NCI-H748 (cell line): ENCODE data around the gene LCE1B.
A peak's percentile ranks its signal among the peaks of the same experiment; 100 is the strongest.

ENCODE experiments used
- DNase-seq: peaks from one replicate; lab custom pipeline; 2025; ENCODE audit not compliant: unreplicated experiment; lab: John Stamatoyannopoulos, UW

The LCE1B gene, protein sequence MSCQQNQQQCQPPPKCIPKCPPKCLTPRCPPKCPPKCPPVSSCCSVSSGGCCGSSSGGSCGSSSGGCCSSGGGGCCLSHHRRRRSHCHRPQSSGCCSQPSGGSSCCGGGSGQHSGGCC

GRCh38 chr1:152811671-152812070 is at the start of gene LCE1B:
Gene LCE1B, plus strand, starts transcription at chr1:152811971. Its CDS starts 476 bp downstream, at chr1:152812447.
- no peak for DNase-seq

DNA sequence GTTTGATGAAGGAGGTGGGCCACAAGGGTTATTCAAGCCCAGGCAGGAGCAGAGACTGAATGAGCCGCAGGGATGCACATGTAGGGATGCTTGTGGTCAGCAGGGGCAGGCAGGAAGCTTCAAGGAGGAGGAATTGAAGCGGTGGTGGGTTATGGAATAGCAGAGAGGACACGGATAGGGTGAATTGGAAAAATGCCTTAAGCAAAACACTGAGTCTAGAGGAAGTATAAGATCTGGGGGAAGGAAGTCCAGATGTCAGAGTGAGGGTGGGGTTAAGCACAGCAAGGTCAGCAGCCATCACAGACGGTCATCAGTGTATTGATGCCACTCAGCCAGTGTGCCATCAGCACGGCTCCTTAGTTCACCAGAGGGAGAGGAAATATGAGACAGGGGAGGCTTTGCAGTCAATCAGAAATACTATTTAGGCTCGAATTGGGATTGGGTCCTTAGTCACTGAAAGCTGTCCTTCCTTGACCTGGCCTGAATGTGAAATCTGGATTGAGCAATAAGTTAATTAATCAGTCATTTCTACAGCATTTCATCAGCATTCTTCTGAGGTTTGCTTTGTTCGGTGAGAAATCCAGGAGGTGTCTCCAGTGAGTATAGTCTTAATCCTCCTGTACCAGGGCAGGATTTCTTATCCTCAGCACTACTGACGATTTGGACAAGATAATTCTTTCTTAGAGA is 42.8 kb upstream of the LCE1B start:
- no peak for DNase-seq

- no peak for DNase-seq
Observed at GRCh38 chr1:152770411-152770810, 41.4 kb upstream of the LCE1B start.

- DNase-seq, result no peak
Observed at GRCh38 chr1:152774875-152775274, 36.9 kb upstream of the LCE1B start, which contains the start of gene LCE1F. Gene LCE1F, plus strand, starts transcription at chr1:152775140. Its CDS starts 1,232 bp downstream, at chr1:152776372.

- DNase-seq, result no peak
Observed at GRCh38 chr1:152776361-152776760, 35.4 kb upstream of the LCE1B start.

DNA sequence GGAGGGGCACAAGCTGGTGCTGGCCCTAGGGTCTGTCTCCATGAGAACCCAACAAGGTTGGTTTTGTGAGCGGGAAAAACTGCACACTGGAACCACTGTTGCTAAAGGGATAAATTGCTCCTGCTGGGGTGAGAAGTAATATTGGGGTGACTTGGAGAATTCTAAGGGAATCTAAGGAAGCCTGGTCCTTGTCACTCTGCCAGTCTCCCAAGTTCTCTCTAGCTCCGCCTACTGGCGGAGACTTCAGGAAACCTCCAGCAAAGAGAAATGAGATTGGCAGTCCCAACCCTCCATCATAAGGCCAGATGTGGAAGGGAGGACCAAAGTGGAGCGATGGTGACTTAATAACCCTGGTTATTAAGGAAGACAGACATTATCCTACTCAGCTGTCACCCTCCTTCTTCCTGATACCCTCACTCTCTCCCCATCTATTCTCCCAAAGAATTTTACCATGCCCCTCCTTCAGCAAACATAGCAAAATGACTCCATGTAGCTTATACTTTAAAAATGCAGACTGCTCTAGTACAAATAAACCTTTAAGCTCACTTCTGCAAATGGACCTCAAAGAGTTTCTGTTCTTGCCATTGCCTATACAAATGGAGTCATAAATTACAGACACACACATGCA is 34.1 kb upstream of the LCE1B start:
- DNase-seq, result peak; percentile 26

GRCh38 chr1:152783095-152783494 is 28.7 kb upstream of the LCE1B start:
- DNase-seq, result no peak

- no peak for DNase-seq
Observed at GRCh38 chr1:152786077-152786476, 25.7 kb upstream of the LCE1B start, which contains the start of gene LCE1E. Gene LCE1E, plus strand, starts transcription at chr1:152786257. Its CDS starts 1,043 bp downstream, at chr1:152787300.

- no peak for DNase-seq
Observed at GRCh38 chr1:152795686-152796085, 16.1 kb upstream of the LCE1B start.

GRCh38 chr1:152796421-152796820 is 15.3 kb upstream of the LCE1B start, which contains the start of gene LCE1D:
Gene LCE1D, plus strand, starts transcription at chr1:152796721. Its CDS starts 1,074 bp downstream, at chr1:152797795.
- DNase-seq, result no peak

DNA sequence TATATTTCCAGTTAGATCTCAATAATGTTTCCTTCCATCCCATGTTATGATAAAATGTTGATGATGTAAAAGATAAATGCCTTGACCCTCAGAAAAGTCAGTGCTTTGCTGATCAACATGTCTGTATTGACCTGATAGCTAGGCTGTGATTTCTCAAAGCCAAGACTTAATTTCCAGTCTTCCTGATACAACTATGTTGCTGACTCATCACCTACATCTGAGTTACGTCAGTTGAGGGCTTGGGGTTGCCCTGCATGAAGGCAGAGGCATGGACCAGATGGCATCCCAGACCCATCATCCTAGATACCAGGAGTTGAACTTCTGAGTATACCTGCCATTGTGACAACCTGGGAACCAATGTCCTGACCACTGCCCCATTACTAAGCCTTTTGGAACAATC is 10.4 kb upstream of the LCE1B start:
- DNase-seq, result no peak

DNA sequence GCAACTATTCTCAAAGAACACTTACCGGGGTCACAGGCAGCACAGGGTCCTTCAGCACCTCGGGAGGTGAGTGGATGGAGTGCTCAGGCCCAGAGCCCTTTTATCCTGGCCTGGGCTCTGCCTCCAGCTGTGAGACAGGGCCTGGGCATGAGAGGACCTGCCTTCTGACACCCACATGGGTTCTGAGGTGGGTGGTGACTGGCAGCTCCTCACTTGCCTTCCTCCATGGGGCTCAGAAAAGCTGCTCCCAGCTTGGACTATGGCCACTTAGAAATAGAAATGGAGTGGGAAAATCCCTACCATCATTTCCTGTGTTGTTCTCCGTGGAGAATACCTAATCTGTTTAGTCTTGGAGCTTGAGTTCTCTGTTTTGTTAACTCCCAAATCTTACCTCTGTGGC is 5.2 kb upstream of the LCE1B start, which contains the start of gene LCE1C:
Gene LCE1C, minus strand, starts transcription at position 76 of the 400 bp plus-strand sequence. CDS start 1,173 bp downstream, outside the sequence.
- no peak for DNase-seq

- no peak for DNase-seq
Observed at GRCh38 chr1:152811050-152811449, 721 bp upstream of the LCE1B start.

DNA sequence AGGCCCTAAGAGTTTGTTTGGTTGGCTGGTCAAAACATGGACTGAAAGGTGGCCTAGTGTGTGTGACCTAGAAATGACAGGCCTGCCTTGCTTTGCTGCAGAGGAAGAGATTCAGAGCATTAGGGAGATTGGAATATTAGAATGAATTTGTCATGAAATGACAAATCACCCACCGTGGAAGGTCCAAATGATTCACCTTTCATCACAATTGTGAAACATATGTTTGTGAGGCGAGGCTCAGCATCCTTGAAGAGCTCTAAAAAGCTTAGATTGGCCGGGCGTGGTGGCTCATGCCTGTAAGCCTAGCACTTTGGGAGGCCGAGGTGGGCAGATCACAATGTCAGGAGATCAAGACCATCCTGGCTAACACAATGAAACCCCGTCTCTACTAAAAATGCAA is 5.5 kb downstream of the LCE1B start:
- DNase-seq, result no peak

- DNase-seq, result no peak
Observed at GRCh38 chr1:152823294-152823693, 11.5 kb downstream of the LCE1B start.

GRCh38 chr1:152824964-152825363 is 13.2 kb downstream of the LCE1B start:
- no peak for DNase-seq

DNA sequence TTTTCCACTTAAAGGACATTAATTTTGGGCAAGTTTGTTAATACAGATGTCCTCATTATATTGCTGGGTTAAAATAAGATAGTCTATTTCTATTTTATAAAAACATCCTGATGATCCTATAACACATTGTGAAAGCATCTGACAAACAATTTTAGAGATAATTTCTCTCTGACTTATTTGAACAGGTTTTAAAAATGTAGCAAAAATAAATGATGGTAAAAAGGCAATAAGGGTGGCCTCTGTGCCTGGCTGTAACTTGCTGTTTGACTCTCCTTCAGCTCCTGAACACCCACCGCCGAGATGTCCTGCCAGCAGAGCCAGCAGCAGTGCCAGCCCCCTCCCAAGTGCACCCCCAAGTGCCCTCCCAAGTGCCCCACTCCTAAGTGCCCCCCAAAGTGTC is 15.4 kb downstream of the LCE1B start, which contains the start of gene LCE1A:
Gene LCE1A, plus strand, starts transcription at position 301 of the 400 bp plus-strand sequence. Its CDS starts 0 bp downstream, at position 301.
- DNase-seq, result no peak

- no peak for DNase-seq
Observed at GRCh38 chr1:152836870-152837269, 25.1 kb downstream of the LCE1B start.

DNA sequence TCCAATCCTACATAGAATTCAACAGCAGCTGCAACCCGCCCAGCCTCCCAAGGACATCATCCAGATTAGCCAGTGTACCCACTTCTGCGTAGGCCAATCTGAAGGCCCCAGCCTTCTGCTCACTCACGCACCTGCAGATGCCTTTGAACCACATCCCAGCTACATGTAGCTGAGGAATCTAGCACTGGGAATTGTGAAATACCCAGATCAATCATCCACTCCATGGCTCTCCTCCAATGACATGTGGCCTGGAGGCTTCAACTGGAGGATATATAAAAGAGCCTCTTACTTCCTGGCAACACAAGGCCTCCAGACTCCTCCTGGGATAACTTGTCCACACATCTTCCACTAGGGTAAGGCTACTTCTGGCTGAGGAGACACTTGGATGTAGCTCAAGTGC is 30.8 kb downstream of the LCE1B start, which contains the start of gene LCE6A:
Gene LCE6A, plus strand, starts transcription at position 301 of the 400 bp plus-strand sequence. CDS start 665 bp downstream, outside the sequence.
- no peak for DNase-seq

GRCh38 chr1:152855661-152856060 is 43.9 kb downstream of the LCE1B start:
- DNase-seq, result no peak

GRCh38 chr1:152858062-152858461 is 46.3 kb downstream of the LCE1B start:
- DNase-seq, result no peak

GRCh38 chr1:152859696-152860095 is 47.9 kb downstream of the LCE1B start, which contains the start of gene LCE7A:
Gene LCE7A, plus strand, starts transcription at chr1:152859996. Its CDS starts 702 bp downstream, at chr1:152860698.
- no peak for DNase-seq
